Activated naive CD4-positive, alpha-beta T cell treated with Interleukin-2 at 50 U/mL for 16 hours (primary cell): ENCODE measurements around the gene DGKH.
"Not testable (repeated sequence)": the region's sequence is repeated elsewhere in the genome, so short reads cannot be mapped to it uniquely, and the experiment has no call there.

Experiments
- DNase-seq: peaks from one replicate; pipeline ENCODE4 v3.0.0-alpha.2; 2020

Gene DGKH

DNA sequence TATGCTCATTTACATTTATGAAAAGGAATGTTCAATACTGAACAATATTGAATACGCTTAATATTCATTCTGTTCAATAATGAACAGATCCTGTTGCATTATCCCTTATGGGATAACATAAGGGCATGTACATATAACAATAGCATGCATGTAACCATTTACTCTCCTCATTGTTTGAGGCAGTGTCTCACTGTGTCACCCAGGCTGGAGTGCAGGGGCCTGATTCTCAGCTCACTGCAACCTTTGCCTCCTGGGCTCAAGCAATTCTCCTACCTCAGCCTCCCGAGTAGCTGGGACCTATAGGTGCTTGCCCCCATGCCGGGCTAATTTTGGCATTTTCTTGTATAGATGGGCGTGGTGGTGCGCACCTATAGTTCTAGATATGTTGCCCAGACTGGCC, 4.8 kb upstream of the DGKH start:
- no peak for DNase-seq

DNA sequence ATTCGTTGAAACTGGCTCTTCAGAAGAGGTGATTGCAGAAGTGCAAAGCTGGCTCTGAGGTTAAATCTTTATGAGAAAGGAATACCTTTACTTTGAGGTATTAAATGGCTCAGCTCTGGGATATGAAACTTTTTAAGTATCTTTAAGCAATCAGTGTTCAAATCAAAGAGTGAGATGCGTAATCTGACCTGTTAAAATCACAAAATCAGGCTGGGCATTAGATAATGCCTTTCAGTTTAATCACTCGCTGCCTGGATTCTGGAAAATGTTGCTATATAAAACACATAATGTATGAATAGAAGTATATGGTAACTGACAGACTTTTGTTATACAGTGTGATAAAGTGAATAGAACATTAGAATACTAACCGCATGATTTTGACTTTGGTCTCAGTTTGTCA, 2.0 kb upstream of the DGKH start:
- no peak for DNase-seq

DNA sequence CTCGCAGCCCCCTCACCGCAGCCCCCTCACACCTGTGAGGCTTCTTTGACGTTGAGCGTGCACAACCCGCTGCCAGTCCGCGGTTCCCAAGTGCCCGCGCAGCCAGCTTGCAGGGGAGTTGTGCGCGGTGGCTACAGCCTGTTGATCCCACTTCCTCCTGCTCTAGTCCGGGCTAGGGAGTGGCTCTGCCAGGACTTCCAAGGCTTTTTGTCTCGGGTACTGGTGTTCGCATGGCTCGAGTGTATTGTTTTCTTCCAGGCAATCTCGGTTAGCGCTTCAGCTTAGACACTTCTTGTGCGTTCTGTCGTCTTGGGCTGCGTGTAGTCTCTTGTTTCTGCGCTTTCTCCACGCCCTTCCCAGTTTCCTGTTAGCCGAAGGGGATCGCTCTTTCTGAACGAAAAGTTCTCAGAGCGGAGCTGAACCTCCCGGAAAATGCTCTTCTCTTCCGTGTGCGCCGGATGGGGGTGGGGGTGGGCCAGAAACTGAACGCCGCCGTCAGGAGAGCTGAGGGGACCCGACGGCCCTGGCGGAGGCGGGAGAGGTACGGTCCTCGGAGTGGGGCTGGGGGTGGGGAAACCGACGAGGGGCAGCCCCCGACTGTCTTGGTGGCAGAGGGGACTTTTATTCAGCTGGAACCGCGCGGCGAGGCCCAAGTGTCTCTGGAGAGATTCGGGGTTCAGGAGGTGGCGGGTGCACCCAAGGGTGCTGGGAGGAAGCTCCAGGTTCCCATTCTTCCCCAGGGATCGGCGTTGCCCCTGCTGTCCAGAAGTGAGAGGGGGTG, 697 bp upstream of the DGKH start:
- peak; percentile 35 for DNase-seq

DNA sequence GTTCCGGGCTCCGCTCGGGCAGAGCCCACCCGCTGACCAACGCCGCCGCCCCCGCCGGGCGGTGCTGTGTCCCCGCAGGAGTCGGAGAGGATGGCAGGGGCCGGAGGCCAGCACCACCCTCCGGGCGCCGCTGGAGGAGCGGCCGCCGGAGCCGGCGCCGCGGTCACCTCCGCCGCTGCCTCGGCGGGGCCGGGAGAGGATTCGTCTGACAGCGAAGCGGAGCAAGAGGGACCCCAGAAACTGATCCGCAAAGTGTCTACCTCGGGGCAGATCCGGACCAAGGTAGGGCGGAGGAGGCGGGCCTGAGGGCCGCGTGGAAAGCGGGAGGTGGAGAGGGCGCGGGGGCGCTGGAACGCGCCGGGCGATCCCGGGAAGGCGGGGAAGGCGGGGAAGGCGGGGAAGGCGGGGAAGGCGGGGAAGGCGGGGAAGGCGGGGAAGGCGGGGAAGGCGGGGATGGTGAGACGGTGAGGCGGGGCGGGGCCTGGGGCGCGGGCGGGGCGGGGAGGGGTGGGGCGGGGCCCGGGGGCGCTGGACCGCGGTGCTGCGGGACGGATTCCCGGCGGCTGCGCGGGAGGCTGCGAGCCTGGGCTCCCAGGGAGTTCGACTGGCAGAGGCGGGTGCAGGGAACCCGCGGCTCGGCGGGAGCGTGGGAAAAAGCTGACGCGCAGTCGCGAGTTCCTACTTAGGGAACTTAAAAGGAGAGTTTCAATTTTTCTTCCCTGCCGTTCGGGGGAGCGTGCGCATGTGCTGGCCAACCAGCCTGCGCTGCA, 421 bp downstream of the DGKH start:
- DNase-seq: peak; percentile 66

DNA sequence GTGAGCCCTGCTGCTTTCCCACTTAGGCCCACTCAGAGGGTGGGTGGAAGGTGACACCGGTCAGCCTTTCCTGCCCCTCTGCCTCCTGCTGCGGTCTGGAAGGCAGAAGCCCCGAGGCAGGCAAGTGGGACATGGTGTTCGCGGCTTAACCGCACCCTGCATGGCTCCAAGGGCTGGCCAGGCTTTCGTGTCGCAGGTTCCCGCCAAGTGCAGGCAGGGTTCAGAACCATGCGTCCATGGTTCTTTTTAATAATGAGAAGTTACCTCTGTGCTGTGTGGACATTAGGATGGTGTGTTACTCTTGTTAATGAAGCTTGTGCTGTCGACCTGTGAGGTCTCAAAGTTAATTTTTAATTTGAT, 986 bp downstream of the DGKH start:
- no peak for DNase-seq

DNA sequence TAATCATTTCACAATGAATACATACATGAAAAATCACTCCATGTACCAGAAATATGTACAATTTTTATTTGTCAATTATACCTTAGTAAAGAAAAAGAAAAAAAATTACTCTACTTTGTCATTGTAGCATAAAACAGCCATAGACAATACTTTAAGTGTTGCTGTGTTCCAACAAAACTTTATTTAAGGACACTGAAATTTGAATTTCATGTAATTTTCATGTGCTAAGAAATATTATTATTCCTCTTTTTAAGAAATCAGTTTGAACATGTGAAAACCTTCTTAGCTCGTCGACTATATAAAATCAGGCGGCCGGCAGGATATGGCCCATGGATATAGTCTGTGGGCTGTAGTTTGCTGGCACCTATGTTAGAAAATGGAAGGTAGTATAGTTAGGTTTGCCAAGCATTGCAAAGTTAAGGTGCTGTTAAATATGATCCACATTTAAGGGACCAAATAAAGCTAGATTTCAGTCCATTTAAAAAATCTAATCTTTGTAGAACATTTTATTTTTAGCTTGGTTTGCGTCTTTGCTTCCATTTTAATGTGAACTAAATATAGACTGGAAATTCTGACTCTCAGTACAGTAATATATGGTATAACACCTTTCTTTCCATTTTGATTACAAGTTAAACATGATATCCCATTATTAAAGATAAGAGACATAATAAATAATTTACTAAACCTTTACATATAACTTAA, 6.5 kb downstream of the DGKH start:
- no peak for DNase-seq

DNA sequence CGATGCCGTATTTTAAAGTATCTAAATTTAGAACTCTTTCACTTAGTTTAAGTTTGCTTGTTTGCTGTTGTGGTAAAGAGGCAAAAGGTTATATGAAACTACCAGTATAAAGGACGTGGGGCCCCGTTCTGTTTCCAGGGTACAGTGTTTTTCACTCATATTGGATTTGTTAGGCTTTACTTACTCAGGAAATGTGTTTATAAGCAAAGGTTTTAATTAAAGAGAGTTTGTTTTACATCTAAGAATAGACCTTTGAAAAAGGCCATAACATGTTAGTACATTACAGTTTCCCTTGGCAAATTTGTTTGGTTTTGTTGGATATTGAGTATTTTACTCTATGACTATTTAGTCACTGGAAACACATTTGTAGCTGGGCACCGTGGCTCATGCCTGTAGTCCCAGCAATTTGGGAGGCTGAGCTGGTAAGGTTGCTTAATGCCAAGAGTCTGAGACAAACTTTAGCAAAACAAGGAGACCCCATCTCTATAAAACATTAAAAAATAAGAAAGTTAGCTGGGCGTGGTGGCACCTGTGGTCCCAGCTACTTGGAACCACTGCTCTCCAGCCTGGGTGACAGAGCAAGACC, 7.1 kb downstream of the DGKH start:
- no peak for DNase-seq

DNA sequence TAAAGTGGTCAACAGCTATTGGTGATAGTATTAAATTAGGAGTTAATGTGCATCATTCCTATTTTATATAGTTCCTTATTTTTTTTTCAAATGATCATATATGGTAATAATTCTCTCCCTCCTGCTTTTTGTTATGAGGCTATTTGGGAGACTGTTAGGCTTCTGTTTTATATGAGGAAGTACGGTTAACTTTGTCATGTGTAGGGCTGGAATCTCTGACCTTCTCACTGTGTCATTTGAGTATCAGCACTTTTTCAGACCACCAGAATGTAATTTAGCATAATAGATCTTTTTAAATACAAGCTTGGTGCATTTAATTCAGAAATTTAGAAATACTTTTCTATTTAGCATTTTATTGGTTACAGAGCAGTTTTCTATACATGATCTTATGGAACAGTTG, 7.7 kb downstream of the DGKH start:
- no peak for DNase-seq

DNA sequence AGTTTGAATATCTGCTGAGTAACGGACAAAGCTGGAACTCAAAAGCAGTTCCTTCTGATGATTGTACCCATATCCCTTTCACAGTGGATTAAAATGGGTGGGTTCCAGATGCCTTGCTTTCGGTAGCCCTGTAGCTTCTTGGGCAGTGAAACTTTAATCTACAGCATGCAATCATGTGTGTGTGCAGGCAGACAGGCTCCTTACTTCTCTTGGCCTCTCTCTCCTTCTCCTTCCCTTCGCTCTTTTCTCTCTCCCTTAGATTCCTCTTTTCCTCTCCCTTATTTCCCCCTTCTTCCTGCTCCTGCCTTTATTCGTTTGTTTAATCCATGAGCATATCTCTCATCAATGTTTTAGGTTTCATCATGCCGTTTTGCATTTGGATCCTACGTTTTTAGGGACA, 8.1 kb downstream of the DGKH start:
- DNase-seq: no peak

DNA sequence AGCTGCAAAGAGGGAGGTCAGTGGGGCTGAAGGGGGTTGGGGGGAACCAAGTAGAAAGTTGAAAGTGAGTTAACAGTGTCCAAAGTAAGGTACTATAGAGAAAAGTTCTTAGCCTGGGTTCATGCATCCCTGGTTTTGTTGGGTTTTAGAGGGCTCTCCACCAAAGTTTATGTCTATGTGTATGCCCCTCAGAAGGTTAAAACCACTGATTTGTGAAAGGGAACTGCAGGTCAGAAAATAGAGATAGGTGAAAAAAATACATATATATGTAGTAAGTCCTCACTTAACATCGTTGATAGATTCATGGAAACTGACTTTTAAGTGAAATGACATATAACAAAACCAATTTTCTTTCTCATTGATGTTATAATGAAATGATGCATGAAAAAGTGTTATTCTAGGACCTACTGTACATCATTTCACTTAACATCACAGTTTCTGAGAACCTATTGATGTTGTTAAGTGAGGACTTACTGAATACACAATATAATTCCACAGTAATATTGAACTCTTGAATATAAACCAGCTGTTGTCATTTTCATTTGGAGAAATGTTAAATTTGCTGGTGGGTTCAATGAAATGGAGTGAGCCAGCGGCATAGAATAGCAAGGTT, 9.6 kb downstream of the DGKH start:
- no peak for DNase-seq

DNA sequence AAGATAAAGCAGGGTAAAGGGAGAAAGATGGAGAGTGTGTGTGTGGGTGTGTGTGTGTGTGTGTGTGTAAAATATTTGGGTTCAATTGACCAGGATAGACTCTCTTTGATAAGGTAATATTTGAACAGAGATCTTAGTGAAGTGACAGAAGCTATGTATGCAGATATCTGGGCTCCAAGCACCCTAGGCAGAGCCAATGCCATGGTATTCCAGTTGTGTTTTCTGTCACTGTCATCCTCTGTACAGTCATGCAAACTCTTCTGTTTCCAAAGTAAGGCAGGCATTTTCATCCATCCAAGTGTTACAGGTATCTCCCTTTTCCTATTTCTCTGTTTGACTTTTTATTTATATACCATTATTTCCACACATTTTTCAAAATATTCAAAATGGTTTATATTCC, 13.5 kb downstream of the DGKH start:
- no peak for DNase-seq

DNA sequence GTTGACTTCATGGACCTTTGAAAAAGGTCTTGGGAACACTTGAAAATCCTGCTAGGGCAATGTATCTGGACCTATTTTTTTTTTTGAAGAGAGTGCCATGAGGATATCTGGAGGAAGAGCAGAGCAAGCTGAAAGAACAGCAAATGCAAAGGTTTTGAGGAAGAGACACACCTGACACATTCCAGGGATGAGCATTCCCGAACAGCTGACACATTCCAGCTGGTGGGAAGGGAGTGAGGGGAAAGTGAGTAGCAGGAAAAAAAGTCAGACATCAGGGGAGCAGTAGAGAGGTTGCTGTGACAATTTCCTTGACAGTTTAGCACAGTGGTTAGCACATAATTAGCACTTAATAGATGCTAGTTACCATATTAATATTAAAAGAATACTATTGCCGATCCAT, 14.7 kb downstream of the DGKH start:
- no peak for DNase-seq

DNA sequence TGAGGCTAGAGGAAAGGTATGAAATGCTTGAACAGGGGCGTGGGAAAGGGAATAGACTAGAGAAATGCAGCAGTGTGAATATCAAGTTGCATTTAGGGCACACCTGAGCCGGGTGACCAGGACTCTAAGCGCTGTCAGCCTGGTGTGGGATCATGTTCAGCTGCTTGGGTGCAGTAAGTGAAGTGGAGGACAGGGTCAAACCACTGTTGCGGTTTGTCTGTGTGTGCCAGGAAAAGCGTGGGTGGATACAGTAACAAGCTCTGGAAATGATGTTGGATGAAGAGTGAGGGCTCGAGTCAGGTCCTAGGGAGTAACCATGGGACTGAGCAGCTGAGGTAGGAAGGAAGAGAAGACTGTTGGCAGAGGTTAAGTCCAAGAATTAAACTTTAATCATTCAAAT, 15.8 kb downstream of the DGKH start:
- no peak for DNase-seq

DNA sequence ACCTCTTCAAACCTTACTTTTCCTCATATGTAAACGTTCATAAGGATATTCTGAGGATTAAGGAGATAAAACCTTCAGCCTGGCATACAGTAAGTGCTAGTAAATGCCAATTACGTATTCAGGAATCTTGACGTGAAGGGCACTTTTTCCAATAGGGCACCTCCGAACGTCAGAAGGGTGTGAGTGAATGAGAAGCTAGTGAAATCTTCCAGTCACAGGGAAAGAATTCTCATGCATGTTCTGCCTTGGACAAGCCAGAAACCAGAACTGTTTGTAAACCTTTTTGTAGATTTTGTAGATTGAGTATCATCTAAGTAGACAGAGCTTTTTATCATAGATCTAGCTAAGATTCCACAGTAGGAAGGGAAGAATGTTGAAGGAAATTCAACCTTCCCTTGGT, 16.5 kb downstream of the DGKH start:
- no peak for DNase-seq

DNA sequence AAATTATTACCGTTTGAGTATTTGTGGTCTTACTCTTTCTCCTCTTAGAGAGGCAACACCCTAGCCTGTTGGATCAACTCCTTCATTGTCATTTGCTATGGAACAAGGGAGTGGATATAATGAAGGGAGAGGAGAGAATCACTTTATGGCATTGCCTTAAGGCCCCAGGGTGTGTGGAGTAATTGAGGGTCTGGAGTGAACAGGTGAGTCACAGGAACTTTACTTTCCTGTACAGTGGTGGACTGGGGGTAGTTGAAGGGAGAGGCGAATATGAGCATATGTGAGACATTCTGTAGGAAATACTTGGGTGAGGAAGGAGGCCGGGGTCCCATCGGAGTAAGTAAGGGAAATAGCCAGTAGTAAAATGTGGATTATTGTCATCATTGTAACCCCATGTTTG, 17.0 kb downstream of the DGKH start:
- DNase-seq: no peak

DNA sequence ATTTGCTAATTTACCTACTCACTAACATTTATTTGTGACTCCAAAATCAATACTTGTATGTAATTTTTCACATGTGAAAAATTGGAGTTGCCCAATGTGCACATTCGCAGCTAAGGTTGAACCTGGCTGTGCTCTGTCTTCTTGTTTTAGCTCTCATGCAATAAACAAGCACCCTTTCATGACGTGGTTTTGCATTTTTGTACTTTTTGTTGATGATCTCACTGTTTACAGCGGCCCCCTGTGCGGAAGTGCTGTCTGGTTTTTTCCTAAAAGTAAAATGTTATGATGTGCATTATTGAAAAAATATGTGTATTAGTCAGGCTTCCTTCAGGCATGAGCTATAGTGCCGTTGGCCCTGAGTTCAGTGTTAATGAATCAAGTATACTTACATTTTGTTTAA, 18.1 kb downstream of the DGKH start:
- DNase-seq: no peak

DNA sequence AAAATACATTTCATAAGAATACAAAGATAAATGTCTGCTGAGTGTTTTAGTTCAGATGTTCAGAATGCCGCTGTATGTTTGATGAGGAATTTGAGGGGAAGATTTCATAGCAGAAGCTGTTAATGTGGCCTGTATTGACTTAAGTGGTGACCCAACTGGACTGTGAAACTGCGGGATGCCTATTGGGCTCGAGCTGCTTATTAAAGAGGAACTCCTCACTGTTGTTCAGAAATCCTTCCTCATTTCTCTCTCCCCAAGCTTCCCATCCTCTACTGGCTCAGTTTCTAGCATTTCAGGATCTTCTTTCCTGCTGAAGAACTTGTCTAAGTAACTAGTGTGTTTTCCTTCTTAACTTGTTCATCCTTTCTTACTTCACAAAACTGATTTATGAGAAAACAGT, 20.4 kb downstream of the DGKH start:
- no peak for DNase-seq

DNA sequence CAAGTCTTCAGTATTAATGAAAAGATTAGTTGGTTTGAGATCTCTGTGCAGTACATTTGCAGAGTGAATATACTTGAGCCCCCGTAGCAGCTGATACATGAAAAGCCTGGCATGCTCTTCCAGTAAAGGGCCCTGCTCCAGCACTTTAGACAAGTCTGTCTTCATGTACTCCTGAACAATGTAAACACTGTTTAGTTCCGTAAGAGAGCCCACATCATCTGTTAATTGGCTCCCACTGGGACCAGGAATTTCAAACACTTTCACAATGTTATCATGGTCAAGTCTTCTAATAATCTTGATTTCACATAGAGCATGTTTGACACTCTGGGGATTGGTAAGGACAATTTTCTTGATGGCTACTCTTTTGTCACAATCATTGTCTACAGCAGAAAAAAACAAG, 22.2 kb downstream of the DGKH start:
- DNase-seq: not testable (repeated sequence)

DNA sequence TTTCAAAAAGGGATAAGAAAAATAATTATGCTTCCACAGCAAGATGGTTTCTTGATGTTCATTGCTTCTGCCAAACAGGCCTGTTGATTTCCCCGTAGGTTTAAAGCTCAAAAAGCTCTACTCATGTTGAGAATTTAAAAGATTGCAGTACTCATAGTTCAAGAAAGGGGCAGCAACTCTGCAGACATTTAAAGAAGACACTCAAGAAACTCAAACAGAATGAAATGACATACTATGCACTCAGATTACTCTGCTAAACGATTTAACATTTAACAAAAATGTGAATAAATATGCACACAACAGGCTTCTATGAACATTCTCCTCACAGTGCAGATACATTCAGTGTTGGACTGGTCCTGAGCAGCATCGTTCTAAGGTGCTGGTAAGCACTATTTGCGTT, 22.7 kb downstream of the DGKH start:
- DNase-seq: not testable (repeated sequence)

DNA sequence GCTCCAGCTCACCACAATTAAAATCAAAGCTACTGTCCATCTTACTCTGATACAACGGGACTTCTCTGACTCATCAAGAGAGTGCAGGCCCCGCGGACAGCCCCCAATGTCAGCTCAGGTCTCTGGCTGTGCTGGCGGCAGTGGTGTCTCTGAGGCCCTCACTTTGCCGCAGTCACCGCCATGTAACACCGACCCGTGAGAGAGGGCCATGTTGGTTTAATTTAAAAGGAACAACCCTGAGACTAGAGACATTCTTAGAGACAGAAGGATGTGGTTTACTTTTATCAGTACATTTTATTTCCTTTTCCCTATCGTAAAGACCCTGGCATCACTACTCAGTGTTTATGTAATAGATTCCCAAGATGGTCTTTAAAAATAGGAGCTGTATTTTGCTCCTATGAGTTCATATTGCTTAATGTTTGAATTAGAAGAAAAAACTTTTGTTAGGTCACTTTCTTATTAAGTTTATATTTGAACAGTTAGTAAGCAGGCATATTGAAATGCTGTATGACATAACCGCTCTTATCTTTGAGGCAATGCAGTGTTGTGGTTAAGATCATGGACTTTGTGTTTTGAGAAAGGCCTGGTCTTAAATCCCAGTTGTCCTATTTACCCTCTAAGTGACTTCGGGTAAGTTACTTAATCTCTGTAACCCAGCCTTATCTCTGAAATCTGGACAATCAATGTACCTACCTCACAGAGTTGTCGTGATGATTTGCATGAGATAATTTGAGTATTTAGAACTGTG, 23.4 kb downstream of the DGKH start:
- DNase-seq: no peak

DNA sequence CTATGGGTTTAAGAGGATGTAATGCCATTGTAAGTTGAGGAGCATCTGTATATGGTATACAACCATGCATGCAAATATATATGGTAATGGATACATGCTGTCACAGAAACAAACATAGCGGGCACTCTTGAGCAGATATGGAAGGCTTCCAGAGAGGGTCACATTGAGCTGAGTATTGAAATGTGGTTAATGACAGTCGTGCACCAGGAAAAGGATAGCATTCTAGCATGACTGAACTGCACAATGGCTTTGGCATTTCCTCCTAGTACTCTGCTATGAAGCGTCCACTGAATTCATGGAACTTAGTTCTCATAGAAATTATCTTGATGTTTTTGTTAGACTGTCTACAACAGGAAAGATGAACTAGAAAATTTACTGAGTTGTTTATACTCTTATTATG, 25.2 kb downstream of the DGKH start:
- no peak for DNase-seq

DNA sequence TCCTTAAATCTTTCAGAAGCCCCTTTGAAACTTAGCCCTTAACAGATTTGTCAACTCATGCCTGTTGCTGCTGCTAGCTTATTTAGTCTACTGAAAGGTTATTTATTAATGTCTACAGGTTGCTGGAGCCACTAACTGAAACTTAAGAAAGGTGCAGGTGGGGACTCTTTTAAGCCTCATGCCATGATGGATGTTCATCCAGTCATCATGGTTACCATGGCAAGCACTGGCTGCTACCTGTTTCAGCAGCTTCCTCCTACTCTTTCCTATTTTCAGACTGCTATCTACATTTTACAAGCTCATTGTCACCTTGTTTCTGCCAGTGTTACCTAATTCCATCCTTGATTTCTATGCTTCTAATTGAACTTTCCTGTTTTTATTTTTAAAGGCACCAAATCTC, 27.1 kb downstream of the DGKH start:
- DNase-seq: no peak

DNA sequence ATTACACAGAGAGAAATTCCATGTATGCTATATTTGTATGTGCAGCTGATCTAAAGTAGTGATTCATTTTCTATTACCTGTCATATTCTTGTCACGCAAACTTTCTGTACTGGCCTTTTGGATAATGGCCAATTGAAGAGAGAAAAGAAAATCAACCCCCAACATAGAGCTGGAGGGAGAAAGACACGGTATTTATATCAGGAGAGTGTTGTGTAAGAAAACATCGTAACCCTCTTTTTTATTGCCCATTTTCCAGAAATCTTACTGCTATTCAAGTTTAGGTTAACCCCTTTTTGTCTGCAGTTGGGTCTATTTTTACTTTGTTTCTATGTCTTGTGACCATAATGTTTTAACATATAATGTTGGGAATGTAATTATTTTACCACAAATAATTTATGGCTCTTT, 27.9 kb downstream of the DGKH start:
- no peak for DNase-seq
